Measurements from ENCODE around the gene NWD2.
"Not testable (repeated sequence)": the region's sequence is repeated elsewhere in the genome, so short reads cannot be mapped to it uniquely, and the experiment has no call there.

The NWD2 gene

DNA sequence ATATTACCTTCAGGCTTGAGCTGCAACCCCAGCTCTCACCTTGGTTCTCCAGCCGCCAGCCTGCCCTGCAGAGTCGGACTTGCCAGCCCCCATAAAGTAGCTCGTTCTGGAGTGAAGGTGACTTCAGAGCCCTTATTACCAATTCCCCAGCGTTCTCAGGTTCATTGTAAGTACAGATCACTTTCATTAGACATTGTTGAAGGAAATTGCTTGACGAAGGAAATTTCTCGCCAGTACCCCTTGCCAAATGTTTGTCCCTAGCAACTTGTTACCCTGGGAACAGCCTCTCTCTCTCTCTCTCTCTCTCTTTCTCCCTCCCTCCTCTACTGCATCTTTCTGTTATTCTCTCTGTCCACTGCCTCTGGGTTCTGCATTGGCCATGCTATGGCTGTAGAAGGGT, 153.0 kb downstream of the NWD2 start:
- DNase-seq: no peak

DNA sequence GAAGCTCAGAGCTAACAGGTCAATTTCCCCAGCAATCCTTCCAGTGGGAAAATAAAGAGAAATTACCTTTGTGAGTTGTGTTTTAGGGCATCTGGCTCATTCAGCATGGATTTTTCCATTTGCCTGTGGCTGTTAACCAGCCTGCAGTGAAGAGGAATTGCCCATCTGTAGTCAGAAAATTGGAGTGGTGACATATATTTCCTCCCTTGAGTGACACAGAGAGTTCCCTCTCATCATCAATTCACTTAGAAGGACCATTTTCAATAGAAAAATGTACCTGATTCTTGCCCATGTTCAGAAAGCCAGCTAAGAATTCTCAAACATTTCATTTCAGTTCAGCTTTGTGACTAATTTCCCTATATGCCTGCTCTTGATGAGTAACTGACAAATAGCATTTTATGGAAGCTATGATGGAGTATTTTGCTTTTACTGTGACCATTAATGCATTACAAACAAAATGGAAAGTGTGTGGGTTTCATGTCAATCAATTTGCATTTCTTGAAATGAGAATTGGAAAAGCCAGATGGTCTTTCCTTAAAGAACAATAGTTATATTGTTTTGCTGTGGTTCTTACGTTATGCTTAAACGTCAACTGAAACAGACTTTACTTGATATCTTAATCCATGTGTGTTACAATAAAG, 155.8 kb downstream of the NWD2 start:
- no peak for DNase-seq

DNA sequence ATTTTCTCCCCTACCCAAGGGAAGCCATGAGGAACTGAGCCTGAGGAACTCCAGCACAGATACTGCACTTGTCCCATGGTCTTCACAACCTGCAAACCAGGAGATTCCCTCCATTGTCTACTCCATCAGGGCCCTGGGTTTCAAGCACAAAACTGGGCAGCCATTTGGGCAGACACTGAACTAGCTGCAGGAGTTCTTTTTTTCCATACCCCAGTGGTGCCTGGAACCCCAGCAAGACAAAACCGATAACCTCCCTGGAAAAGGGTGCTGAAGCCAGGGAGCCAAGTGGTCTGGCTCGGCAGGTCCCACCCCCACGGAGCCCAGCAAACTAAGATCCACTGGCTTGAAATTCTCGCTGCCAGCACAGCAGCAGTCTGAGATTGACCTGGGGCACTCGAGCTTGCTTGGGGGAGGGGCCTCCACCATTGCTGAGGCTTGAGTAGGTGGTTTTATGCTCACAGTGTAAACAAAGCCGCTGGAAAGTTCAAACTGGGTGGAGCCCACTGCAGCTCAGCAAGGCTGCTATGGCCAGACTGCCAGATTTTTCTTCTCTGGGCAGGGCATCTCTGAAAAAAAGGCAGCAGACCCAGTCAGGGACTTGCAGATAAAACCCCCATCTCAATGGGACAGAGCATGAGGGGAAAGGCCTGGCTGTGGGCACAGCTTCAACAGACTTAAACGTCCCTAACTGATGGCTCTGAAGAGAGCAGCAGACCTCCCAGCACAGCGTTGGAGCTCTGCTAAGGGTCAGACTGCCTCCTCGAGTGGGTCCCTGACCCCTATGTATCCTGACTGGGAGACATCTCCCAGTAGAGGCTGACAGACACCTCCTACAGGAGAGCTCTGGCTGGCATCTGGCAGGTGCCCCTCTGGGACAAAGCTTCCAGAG, 163.6 kb downstream of the NWD2 start:
- DNase-seq: not testable (repeated sequence)

DNA sequence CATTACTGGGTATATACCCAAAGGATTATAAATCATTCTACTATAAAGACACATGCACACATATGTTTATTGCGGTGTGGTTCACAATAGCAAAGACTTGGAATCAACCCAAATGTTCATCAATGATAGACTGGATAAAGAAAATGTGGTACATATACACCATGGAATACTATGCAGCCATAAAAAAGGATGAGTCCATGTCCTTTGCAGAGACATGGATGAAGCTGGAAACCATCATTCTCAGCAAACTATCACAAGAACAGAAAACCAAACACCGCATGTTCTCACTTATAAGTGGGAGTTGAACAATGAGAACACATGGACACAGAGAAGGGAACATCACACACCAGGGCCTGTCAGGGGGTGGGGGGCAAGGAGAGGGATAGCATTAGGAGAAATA, 169.1 kb downstream of the NWD2 start:
- not testable (repeated sequence) for DNase-seq

DNA sequence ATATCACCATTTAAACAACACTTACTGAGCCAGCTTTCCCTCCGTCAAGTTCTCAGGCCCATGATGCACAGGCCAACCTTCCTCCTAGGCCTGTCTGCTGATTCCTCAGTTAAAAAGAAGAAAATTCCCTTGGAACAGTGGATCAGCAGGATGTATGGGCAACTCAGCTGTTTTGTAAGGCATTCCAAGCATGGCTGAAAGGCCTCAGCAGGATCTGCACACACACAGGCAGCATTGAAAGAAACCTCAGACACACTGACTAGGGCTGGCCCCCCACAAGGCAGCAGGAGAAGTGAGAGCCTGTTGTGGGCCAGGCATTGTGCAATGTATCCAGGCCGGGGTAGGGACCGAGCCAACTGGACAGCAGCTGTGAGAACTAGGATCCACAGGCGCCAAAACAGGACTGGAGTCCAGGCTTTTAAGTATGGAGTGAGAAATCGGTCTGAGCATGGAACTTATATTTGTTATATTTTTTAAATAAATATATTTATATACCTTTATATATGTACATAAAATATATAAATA, 171.4 kb downstream of the NWD2 start:
- no peak for DNase-seq

DNA sequence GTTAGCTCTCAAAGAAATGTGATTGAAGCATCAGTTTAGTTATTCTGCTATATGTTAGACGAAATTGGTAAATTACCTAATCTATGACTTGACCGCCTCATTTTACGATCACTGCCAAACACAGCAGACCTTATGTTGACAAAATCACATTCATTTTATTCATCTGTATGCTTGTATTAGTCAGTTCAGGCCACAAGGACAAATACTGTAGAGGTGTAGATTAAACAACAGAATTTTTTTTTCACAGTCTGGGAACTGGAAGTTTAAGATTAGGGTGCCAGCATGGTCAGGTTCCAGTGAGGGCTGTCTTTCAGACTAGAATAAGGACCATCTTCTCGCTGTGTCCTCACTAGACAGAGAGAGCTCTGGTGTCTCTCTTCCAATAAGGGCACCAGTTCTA, 177.1 kb downstream of the NWD2 start:
- DNase-seq: no peak

DNA sequence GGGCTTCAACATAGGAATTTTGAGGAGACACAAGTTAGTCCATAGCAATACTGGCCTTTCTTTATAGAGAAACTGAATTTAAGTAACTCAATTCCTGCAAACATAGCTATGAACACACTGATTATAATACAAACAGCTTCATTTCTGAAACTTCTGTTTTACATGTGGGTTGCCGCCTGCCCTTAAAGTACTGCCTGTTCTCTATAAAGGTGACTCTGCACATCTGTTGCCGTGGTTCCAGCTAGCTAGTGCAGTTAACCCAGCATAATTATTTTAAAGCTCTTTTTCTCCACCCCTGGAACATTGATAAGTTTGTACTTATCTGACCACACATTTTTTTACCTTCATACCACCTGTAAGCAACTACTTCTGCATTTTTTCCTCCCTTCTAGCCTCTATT, 177.6 kb downstream of the NWD2 start:
- DNase-seq: no peak

DNA sequence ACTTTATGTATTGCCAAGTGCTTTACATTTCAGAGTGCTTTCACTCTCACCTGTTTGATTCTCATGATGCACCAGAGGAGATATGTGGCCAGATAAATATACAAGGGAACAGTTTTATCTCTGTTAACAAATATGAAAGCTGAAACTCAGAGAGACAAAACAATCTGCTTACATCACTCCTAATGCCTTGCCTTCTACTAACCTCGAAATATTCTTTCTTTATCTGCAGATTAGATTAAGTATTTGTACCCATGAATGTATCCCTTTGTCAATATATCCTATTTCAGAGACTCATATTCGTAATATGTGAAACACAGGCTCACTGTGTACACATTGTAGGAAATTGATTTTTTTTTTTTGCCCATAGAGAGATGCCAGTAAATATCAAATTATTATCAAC, 178.1 kb downstream of the NWD2 start:
- no peak for DNase-seq

DNA sequence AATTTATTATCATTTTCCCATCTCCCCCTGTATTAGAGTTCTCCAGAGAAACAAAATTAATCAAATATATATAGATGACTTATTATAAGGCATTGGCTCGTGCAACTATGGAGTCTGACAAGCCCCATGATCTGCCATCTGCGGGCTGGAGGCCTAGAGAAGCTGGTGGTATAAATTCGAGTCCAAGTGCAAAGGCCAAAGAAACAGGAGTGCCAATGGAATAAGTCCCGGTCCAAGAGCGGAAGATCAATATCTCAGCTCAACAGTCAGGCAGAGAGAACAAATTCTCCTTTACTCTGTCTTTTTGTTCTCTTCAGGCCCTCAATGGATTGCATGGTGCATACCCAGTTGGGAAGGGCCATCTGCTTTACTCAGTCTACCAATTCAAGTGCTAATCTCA, 178.8 kb downstream of the NWD2 start:
- no peak for DNase-seq

DNA sequence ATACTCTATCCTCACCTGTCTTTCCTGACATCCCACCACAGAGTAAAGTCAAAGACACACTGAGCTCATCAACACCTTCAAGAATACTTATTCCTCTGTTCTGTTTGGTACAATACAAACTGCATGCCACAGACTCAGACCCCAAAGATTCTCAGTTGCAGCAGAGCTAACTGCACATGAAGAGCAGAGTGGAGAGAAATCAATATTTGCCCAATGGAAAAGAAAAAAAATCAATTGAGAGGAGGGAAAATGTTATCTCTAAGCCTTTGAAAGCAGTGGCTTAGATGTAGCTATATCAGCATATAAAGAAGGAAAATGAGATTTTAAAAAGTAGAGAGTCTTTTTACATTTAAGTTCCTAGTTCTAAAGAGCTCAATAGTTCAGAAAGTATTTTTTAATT, 180.2 kb downstream of the NWD2 start:
- peak; percentile 20 for DNase-seq

DNA sequence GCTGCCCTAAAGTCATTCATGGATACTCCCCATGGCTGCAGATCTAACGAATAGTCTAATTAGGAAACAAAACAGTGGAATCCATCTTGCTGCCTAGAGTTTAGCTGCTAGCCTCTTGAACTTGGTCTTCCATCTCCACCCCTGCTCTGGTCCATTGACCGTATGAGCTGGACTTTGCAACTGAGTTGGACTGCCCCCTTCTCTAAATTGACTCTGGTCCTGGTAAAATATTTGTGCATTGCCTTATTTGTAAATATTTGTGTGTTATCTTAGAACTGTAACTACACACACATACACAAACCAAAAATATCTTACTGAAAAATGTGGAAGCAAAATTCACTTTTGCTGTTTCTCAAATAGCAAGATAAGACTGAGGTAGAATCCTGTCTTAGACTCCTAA, 181.3 kb downstream of the NWD2 start:
- DNase-seq: no peak

DNA sequence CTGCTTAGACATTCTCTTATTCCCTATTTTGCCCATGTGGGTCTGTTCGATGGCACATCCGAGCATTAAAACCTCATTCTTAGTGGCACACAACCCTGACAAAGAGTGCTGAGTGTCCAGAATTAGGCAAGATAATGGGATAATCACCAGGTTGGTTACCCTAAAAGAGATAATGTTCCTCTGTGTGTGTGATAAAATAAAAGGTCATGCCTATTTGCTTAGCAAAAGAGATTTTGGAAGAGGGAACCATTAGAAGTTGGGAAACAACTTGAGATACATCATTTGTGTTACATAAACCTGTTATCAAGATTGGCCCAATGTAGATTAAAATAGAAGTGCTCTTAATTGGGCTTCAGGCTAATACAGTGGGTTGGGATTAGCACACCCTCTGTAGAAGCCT, 182.7 kb downstream of the NWD2 start:
- no peak for DNase-seq

DNA sequence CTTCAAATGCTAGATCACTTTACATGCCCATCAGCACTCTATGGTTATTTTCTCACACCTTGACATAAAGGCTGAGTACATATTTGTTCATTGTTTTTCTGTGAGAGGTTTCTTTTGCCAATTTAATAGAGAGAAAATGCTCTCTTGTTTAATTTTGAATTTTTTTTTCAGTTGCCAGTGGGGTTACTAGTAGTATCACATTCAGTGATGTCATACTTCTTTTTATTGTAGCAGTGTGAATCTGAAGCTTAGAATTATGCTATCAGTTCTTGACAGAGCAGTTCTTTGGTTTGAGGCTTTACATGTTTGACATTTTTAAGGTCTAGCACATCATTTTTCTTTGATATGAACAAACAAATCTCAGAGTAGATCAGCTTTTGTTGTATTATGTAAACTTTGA, 185.4 kb downstream of the NWD2 start:
- no peak for DNase-seq

DNA sequence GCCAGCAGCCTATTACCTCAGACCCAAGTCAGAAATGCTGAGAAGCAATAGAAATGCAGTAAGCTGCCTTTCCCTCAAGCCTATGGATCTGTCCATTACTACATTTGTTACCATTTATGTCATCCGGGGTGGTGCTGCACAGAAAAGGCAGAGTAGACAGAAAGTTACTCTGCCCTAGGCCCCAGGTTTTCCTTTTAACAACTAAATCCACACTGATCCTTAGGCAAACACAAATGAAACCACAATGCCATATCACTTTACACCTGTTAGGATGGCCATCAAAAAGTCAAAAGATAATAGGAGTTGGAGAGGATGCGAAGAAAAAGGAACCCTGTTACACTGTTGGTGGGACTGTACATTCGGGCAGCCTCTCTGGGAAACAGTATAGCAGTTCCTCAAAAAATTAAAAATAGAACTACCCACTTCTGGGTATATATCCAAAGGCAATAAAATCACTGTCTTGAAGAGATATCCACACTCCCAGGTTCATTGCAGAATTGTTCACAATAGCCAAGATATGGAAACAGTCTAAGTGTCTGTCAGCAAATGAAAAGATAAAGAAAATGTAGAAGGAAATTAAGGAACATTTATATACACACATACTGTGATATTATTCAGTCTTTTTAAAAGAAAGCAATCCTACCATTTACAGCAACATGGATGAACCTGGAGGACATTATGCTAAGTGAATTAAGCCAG, 186.3 kb downstream of the NWD2 start:
- no peak for DNase-seq

DNA sequence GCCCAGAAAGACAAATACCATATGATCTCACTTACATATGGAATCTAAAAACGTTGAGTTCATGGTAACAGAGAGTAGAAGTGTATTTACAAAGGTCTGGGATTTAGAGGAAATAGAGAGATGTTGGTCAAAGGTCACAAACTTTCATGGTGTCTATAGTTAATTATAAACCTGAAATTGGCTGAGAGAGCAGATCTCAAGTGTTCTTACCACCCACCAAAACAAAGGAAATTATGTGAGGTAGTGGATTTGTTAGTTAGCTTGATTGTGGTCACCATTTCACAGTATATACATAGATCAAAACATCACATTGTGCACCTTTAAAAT, 186.8 kb downstream of the NWD2 start:
- DNase-seq: no peak

DNA sequence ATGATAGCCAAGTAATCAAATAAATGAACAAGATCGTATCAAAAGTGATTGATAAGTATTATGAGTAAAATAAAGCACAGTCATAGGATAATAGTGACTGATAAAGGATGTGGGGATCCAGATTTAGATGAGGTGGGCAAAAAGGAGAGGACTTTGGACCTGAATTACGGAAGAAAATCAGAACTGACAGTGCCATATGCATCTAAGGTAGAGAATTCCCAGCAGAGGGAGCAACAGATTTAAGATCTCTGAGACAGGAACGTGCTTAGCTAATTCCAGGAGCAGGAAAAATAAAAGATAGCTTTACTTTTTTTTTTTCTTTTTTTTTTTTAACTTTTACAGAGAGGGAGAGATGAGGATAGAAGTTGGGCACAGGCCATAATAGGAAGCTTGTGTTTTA, 189.9 kb downstream of the NWD2 start:
- no peak for DNase-seq

DNA sequence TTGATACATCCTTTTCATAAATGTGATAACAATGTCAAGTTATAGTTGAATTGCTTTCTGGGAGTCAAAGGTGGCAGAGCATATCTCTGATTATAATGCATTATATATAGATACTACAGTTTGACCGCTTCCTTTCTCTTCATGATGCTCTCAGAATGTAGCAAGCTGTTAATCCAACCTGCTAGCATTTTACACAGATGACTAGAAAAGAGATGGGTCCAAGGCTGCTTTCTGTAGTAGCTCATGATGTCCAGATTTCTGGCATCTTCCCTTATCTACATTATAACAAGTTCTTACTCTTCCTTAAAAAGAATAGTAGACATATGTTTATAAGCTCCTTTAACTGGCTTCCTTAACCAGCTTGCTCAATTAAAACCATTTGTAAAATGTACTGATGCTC, 192.0 kb downstream of the NWD2 start:
- no peak for DNase-seq

DNA sequence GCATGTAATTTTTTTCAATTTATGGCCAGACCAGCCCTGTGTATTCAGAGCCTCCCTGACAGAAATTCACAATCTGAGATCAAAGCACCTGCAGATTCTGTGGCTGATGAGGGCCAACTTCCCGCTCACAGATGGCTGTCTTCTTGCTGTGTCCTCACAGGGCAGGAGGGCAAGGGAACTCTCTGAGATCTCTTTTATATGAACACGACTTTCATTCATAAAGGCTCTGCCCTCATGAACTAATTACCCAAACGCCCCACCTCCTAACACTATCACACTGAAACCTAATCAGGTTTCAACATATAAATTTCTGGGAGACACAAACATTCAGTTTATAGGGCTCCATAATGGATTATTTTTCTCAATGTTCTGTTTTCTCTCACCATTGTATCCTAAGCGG, 192.6 kb downstream of the NWD2 start:
- no peak for DNase-seq

DNA sequence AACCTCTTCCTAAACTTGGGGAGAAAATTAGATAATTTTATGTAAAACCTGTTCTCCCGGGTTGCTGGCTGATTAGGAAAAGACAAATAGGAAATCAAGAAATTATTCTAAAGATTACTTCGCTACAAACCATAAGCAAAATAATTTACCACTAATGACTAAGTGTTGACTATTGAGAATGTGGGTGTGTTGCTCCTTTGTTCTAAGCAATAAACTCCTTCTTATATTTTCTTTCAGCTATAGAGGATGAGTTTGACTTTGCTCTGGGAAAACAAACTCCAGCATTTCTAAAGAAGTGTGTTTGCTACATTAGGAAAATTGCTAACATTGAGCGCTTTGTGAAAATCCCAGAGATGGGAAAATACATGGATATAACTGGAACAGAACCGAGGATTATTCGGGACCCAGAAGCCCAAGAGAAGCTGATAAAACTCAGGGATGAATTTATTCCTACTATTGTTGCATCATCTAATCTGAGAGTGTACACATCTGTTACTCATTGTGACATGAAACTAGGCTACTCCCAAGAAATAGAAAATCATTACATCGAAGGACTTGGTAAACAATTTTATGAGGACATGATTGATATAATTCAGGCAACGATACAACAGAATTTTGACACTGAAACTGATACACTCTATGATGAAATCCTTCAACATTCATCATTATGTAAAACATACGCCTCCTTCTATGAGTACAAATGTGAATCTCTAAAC, 194.2 kb downstream of the NWD2 start:
- no peak for DNase-seq

DNA sequence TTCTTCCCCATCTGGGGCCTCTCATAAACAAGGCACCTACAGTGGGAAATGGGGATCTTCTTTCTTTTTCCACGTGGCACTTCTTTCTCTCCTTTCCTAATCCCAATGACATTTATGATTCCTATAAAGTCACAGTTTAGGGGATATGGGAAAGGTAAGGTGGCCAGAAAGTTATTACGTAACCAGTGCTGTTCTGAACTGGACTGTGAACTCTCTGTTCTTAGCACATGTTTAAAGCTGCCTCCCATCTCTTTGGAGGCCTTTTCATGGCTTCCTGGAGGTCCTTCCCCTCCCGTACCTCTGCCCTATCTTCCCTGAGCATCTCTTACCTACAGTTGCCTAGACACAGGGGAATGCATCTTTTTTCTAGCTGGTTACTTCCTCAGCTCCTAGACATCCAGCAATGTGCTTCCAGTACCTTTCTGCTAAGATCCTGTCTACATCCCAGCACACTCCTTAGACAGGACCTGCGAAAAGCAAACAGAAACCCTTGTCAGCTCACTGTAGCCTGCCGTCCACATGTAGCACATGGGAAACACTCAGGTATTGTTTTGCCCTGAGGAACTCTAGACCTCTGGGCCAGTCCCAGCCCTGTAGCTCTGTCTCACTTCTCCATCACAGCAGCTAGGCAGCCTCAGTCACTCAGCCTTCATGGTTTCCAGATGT, 195.4 kb downstream of the NWD2 start:
- no peak for DNase-seq

DNA sequence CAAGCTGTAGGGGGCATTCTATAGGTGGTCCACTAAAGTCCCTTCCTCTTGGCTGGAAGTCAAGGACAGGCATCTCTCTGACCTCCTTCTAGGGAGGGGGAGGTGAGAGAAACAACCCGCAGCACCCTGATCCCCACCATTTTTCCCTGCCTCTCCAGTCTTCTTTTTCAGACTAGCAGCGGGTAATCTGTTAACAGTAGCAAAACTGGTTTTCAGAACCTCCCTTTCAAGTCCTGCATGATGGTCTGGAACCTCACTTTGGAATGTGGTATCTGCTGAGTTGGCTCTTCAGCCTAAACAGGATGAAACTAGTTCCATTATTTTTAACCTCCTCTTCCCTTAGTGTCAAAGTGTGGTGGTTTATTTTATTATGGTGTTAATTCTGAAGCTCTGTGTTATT, 196.0 kb downstream of the NWD2 start:
- DNase-seq: no peak

DNA sequence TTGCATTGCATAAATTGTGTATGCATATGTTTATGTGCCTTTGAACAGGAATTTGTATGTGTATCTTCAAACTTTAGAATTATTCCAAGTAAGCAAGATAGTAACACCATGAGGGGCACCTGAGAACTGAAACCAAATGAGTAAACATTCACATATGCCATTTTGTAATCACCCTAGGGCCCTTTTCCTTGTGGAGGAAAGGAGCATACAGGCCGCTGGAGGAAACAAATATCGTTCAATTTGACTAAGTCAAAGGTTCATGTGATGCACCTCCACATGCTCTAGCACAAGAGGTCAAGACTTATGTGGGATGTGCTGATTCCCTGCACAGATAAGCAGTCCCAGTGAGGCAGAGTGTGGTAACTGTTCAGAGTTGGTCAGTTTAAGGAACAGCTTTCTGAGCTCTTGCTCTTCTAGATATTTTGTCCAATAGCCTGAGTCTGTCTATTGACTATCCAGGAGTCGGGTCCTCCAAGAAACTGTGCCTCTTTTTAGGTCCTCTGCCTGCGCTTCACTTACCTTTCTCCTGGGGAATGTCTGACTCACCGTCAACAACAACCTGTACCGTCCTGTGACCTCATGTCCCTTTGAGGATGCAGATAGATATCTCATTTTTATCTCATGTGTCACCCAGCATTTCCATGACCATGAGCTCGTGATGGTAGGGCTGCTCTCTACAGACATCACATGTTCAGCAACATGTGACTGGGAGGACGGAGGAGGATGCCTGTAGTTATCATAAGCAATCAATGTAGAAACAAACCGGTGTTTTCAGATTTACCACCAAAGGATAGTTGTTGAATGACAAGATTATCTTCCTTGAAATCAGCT, 196.9 kb downstream of the NWD2 start:
- no peak for DNase-seq
